HL-60 (cell line): ENCODE measurements around the gene OR5AN1.
"Not testable (repeated sequence)": the region's sequence is repeated elsewhere in the genome, so short reads cannot be mapped to it uniquely, and the experiment has no call there.

Source experiments
- DNase-seq, 2 experiments: peaks; one replicate each; pipeline ENCODE4 v3.0.0-alpha.2; 2010 to 2020; ENCODE audit warnings: low read depth in 1 of 2, low spot score in 1 of 2
- H3K27ac ChIP-seq: fragments of 250-450 bp; sonication (Bioruptor Pico); replicated peaks from 2 replicates; pipeline ENCODE4 v1.5.1; 2020; ENCODE audit warnings: mild to moderate bottlenecking, moderate library complexity
- H3K27me3 ChIP-seq: fragments of 250-450 bp; sonication (Bioruptor Pico); 2 replicates; pipeline ENCODE4 v1.5.1; 2021; ENCODE audit warnings: mild to moderate bottlenecking, moderate library complexity; ENCODE audit not compliant: insufficient read depth, poor library complexity, severe bottlenecking
- H3K4me3 ChIP-seq: replicated peaks from 2 replicates; pipeline ENCODE4 v1.5.1; 2011; ENCODE audit warnings: mild to moderate bottlenecking, control low read depth, low read length; ENCODE audit not compliant: insufficient read depth
- CTCF ChIP-seq: IDR thresholded peaks from one replicate; pipeline ENCODE4 v1.5.1; 2011; ENCODE audit warnings: low read length, control low read depth, inconsistent platforms; ENCODE audit not compliant: insufficient read depth
- GABPA ChIP-seq: IDR thresholded peaks from 2 replicates; pipeline ENCODE4 v1.6.1; 2012; ENCODE audit warnings: low read depth
- POLR2AphosphoS5 ChIP-seq: IDR thresholded peaks from 2 replicates; pipeline ENCODE4 v1.6.1; 2012; ENCODE audit warnings: low read depth
- REST ChIP-seq: IDR thresholded peaks from 2 replicates; pipeline ENCODE4 v1.6.1; 2012; ENCODE audit warnings: low read depth; ENCODE audit not compliant: insufficient replicate concordance
- SPI1 ChIP-seq: IDR thresholded peaks from 2 replicates; pipeline ENCODE4 v1.6.1; 2012; ENCODE audit warnings: low read depth, mild to moderate bottlenecking, borderline replicate concordance

Gene OR5AN1

GRCh38 chr11:59336931-59337330, 21.8 kb upstream of the OR5AN1 start:
- no peak for DNase-seq
- Histone ChIP-seq H3K4me3 (no peak overlapping the region), H3K27ac (no peak overlapping the region), H3K27me3 (no peaks in the 10 kb centered on the region)
- TF ChIP-seq REST (no peak), GABPA (no peak), POLR2AphosphoS5 (no peak), SPI1 (no peak), CTCF (no peak)

GRCh38 chr11:59349657-59350056, 9.0 kb upstream of the OR5AN1 start:
- H3K4me3 ChIP-seq, H3K27ac ChIP-seq, H3K27me3 ChIP-seq, DNase-seq: not testable (repeated sequence)

GRCh38 chr11:59355226-59355625, 3.5 kb upstream of the OR5AN1 start:
- DNase-seq = no peak
- H3K27me3 ChIP-seq = no peaks in the 10 kb centered on the region
- H3K27ac ChIP-seq = no peak overlapping the region
- TF ChIP-seq CTCF (no peak), SPI1 (no peak), GABPA (no peak), POLR2AphosphoS5 (no peak), REST (no peak)
- no peak overlapping the region for H3K4me3 ChIP-seq

GRCh38 chr11:59356561-59356960, 2.1 kb upstream of the OR5AN1 start:
- DNase-seq = no peak
- Histone ChIP-seq H3K4me3 (no peak overlapping the region), H3K27me3 (no peaks in the 10 kb centered on the region), H3K27ac (no peak overlapping the region)
- no peak for TF ChIP-seq CTCF
- TF ChIP-seq REST = no peak
- no peak for TF ChIP-seq GABPA
- no peak for TF ChIP-seq POLR2AphosphoS5
- no peak for TF ChIP-seq SPI1
